ENCODE measurements around the gene SCGB1A1.

SCGB1A1 gene

GRCh38 chr11:62398011-62398994, 20.5 kb upstream of the SCGB1A1 start:
- DNase-seq: no peak

GRCh38 chr11:62399172-62399877, 19.5 kb upstream of the SCGB1A1 start:
- no peak for DNase-seq

- no peak for DNase-seq
Observed at GRCh38 chr11:62399878-62400266, 19.0 kb upstream of the SCGB1A1 start.

GRCh38 chr11:62400281-62400680, 18.6 kb upstream of the SCGB1A1 start:
- DNase-seq: no peak

GRCh38 chr11:62400760-62401159, 18.1 kb upstream of the SCGB1A1 start:
- no peak for DNase-seq

GRCh38 chr11:62401356-62401755, 17.5 kb upstream of the SCGB1A1 start:
- no peak for DNase-seq

- DNase-seq: no peak
Observed at GRCh38 chr11:62401811-62402210, 17.0 kb upstream of the SCGB1A1 start.

- DNase-seq: no peak
Observed at GRCh38 chr11:62402226-62402959, 16.4 kb upstream of the SCGB1A1 start.

GRCh38 chr11:62402960-62403730, 15.7 kb upstream of the SCGB1A1 start:
- no peak for DNase-seq

- no peak for DNase-seq
Observed at GRCh38 chr11:62404435-62404834, 14.4 kb upstream of the SCGB1A1 start.

GRCh38 chr11:62404901-62405300, 13.9 kb upstream of the SCGB1A1 start:
- no peak for DNase-seq

GRCh38 chr11:62406034-62406433, 12.8 kb upstream of the SCGB1A1 start:
- no peak for DNase-seq

- DNase-seq: no peak
Observed at GRCh38 chr11:62409831-62410230, 9.0 kb upstream of the SCGB1A1 start.

GRCh38 chr11:62410972-62411371, 7.9 kb upstream of the SCGB1A1 start:
- DNase-seq: no peak

- DNase-seq: no peak
Observed at GRCh38 chr11:62411524-62411923, 7.3 kb upstream of the SCGB1A1 start.

- DNase-seq: no peak
Observed at GRCh38 chr11:62413060-62413696, 5.7 kb upstream of the SCGB1A1 start.

GRCh38 chr11:62416596-62416995, 2.2 kb upstream of the SCGB1A1 start:
- no peak for DNase-seq

GRCh38 chr11:62418136-62418535, 697 bp upstream of the SCGB1A1 start:
- DNase-seq: no peak

- no peak for DNase-seq
Observed at GRCh38 chr11:62419314-62419929, 589 bp downstream of the SCGB1A1 start.

GRCh38 chr11:62419943-62420342, 1.1 kb downstream of the SCGB1A1 start:
- no peak for DNase-seq

- DNase-seq: no peak
Observed at GRCh38 chr11:62420882-62421281, 2.0 kb downstream of the SCGB1A1 start.

- no peak for DNase-seq
Observed at GRCh38 chr11:62421996-62422395, 3.2 kb downstream of the SCGB1A1 start.
